Neural progenitor cell (in vitro differentiated cells): ENCODE results near the gene TBC1D14.

Source experiments
- CTCF ChIP-seq: fragments of 200-600 bp; sonication (generic); IDR thresholded peaks from 2 replicates; pipeline ENCODE4 v1.5.1; 2017; ENCODE audit warnings: antibody characterized with exemption, mild to moderate bottlenecking
- EZH2phosphoT487 ChIP-seq: fragments of 200-600 bp; sonication (generic); IDR thresholded peaks from 2 replicates; pipeline ENCODE4 v1.6.1; 2017; ENCODE audit warnings: antibody characterized with exemption

- TF ChIP-seq CTCF, result no peak
- no peak for TF ChIP-seq EZH2phosphoT487
Observed at GRCh38 chr4:6900181-6900812, 9.3 kb upstream of the TBC1D14 start.
